SIG-M5 treated with dmso at 0.1 percent for 504 hours (cell line): Measurements from ENCODE around the gene PISD.

Experiments used
- DNase-seq: peaks from one replicate; lab custom pipeline; 2025; ENCODE audit not compliant: unreplicated experiment; lab: John Stamatoyannopoulos, UW

The PISD gene

GRCh38 chr22:31626427-31627150 lies 35.4 kb downstream of the PISD start:
- no peak for DNase-seq

- no peak for DNase-seq
Observed at GRCh38 chr22:31625661-31626426, 36.2 kb downstream of the PISD start.

DNA sequence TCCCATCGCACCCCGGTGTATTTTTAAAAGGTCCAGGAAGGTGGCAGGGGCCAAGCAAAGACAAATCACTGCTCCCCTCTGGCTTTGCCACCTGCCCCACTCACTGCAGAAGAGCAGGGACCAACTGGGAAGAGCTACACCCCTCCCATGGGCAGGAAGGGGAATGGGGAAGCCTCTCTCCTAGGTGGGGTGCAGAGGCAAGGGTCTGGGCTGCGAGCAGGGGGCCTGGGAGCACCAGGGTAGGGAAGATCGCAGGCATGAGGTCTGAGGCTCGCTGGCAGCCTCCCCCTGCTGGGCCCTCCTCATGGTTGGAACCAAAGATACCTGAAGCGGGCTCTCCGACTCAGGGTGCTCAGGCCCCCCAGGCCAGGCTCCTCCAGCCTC lies 36.8 kb downstream of the PISD start:
- DNase-seq: no peak

- no peak for DNase-seq
Observed at GRCh38 chr22:31623592-31624304, 38.3 kb downstream of the PISD start.

- DNase-seq: no peak
Observed at GRCh38 chr22:31622980-31623379, 39.0 kb downstream of the PISD start.

DNA sequence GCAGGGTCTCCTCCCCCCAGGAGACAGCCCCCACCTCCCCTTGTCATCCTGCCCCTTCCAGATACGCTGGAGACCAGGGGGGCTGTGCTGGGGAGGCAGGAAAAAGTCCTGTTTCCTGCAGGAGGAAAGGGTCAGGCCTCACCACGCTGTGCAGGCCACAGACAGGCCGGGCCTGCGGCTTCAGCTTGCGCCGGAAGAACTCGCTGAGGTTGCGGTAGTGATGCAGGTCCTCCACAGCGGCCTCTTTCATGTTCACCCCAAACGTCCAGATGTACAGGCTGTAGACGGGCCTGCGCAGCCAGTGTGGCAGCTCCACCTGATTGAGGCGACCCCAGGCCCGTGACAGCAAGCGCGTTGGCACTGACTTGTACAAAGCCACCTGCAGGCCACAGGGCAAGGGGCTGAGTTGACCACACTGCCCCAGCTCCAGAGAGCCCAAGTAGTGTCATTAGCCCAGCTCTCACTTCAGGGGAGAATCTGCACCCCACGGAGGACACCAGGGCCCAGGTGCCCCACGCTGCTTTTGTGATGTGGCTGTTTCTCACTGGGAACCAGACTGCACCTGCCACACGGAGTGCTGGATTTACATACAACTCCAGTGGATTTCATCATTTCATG lies 40.4 kb downstream of the PISD start:
- no peak for DNase-seq

DNA sequence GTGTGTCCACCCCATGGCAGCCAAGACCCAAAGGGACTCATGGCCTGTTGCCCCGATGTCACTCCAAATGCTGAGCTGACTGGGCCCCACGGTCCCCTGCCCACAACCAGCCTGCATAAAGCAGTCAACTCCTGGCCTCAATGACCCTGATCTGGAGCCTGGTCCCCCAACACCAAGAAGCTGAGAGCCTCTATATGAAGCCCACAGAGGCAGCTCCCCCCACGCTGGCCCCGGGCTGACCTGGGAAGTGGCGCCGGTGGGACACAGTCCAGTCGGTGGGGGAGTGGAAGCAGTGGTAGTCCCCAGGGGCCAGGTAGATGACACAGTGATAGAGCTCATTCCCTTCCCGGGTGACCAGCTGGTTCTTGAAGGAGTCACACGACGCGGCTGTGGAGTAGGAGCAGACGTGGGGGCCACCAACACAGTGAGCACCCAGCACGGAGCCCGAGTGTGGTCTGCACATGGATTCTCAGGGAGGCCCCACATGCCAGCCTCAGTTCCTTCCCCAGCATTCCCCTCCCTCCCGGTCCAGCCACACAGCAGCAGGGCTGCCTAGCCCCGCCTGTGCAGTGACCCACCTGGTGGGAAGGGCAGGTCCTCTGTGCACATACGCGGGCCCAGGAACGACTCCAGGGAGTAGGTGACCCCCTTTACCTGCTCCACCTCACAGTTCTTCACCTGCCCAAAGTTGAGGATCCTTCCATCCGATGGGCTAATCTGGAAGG lies 41.1 kb downstream of the PISD start:
- DNase-seq: no peak

GRCh38 chr22:31619611-31620300 lies 42.3 kb downstream of the PISD start:
- no peak for DNase-seq

GRCh38 chr22:31618471-31619176 lies 43.4 kb downstream of the PISD start:
- DNase-seq: no peak

GRCh38 chr22:31618057-31618456 lies 44.0 kb downstream of the PISD start:
- DNase-seq: no peak

DNA sequence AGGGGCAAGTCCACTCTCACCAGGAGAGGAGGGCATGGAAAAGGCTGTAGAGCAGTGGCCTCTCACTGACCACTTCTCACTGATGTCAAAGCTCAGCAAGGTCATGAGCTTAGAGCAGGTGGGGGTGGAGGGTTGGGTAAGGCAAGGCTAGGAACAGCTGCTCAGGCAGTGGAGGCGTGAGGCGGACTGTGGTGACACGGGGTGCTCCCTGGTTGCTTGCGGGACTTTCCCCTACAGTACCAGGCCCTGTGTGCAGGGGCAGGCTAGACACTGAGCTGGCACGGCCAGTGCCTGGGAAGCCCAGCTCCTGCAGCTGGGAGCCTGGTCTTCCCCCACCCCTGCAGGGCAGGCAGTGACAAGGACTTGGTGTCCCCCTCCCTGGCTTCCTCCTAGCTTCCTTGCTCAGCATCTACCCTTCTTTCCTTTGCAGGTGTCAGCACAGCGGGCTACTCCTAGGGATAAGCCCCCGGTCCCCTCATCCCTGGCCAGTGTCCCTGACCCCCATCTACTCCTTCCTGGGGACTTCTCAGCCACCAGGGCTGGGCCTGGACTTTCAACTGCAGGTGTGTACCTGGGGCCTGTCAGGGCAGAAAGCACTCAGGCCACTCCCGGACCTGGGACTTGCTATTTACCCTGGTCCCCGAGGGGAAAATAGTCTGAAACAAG lies 45.6 kb downstream of the PISD start:
- no peak for DNase-seq

- no peak for DNase-seq
Observed at GRCh38 chr22:31615940-31616314, 46.1 kb downstream of the PISD start.

GRCh38 chr22:31615491-31615860 lies 46.5 kb downstream of the PISD start:
- DNase-seq: no peak

GRCh38 chr22:31614781-31615490 lies 47.1 kb downstream of the PISD start:
- DNase-seq: no peak

GRCh38 chr22:31613904-31614296 lies 48.1 kb downstream of the PISD start:
- no peak for DNase-seq

- DNase-seq: no peak
Observed at GRCh38 chr22:31613286-31613903, 48.6 kb downstream of the PISD start.

GRCh38 chr22:31612891-31613285 lies 49.1 kb downstream of the PISD start:
- no peak for DNase-seq

DNA sequence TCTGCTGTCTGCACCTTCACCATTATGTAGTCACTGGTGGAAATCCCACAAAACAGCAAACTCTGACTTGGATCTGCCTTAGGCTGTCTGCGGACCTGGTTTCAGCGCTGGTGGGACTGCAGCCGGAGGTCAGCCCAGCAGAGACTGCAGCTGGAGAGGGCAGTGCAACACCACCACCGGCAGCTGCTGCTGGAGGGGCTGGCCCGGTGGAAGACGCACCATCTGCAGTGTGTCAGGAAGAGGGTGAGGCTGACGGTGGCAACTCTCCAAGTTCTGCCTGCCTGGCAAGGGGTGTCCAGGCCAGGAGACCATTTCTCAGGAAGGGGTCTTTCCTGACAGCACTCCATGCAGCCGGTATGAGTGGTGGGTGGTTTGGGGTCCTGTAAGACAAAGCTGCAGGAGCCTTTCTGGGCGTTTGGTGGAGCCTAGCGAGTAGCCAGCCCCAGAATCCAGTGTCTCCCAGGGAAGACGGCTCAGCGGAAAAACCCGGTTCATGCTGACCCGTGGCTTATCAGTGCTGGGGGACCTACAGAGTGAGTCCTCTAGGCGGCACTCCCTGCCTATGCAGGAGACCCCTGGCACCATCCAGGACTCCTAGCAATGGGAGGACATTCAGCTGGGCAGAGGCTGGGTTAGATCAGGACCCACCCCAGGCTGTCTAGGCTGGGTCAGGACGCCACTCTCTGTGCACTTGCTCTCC lies 50.8 kb downstream of the PISD start:
- DNase-seq: no peak
